ENCODE measurements around the gene CDHR5.
"Not testable (repeated sequence)": the region's sequence is repeated elsewhere in the genome, so short reads cannot be mapped to it uniquely, and the experiment has no call there.

The CDHR5 gene

DNA sequence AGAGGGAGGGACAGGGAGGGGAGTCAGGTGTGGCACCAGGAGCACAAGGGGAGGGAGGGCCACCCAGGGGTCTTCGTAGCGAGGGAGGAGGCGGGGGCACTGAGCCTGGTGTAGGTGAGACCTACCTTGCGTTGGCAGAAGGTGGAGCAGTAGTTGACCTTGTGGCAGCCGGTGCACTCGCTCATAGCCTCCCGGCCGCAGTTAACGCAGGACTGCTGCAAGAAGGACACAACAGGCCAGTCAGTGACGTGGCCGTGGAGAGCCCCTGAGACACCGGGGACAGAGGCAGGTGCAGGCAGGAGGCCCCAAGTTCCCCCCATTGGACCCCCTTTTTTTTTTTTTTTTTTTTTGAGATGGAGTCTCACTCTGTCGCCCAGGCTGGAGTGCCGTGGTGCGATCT, 29.1 kb upstream of the CDHR5 start:
- DNase-seq (ENCODE audit: low spot score) = no peak
- TF ChIP-seq, protein P1, sequence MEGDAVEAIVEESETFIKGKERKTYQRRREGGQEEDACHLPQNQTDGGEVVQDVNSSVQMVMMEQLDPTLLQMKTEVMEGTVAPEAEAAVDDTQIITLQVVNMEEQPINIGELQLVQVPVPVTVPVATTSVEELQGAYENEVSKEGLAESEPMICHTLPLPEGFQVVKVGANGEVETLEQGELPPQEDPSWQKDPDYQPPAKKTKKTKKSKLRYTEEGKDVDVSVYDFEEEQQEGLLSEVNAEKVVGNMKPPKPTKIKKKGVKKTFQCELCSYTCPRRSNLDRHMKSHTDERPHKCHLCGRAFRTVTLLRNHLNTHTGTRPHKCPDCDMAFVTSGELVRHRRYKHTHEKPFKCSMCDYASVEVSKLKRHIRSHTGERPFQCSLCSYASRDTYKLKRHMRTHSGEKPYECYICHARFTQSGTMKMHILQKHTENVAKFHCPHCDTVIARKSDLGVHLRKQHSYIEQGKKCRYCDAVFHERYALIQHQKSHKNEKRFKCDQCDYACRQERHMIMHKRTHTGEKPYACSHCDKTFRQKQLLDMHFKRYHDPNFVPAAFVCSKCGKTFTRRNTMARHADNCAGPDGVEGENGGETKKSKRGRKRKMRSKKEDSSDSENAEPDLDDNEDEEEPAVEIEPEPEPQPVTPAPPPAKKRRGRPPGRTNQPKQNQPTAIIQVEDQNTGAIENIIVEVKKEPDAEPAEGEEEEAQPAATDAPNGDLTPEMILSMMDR (IDR thresholded peaks at IDR 0.05; ENCODE audit: extremely low read depth, missing control alignments) = no peak

- DNase-seq (ENCODE audit: low spot score) = not testable (repeated sequence)
These were observed 28.4 kb upstream of the CDHR5 start for GRCh38 chr11:653136-653535.

DNA sequence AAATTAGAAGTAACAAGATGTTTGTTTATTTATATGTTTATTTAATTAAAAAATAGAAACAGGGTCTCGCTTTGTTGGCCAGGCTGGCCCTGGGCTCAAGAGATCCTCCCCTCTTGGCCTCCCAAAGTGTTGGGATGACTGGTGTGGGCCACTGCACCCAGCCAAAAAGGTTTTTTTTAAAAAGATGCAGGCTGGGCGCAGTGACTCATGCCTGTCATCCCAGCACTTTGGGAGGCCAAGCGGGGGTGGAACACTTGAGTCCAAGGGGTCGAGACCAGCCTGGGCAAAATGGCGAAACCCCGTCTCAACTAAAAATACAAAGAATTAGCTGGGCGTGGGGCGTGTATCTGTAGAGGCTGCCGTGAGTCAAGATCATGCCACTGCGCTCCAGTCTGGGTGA, 25.7 kb upstream of the CDHR5 start:
- TF ChIP-seq, protein P1 (IDR thresholded peaks at IDR 0.05; ENCODE audit: extremely low read depth, missing control alignments) = no peak
- DNase-seq (ENCODE audit: low spot score) = no peak

DNA sequence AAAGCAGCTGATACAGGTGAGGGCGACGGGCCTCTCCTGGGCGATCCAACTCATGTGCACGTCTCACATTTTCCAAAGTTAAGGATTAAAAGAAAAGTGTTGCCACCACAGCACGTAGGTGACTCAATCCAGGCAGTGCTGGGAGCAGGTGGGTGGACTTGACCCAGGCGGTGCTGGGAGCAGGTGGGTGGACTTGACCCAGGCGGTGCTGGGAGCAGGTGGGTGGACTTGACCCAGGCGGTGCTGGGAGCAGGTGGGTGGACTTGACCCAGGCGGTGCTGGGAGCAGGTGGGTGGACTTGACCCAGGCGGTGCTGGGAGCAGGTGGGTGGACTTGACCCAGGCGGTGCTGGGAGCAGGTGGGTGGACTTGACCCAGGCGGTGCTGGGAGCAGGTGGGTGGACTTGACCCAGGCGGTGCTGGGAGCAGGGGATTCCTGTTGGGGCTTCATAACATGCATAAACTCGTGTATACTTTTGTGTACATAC, 23.0 kb upstream of the CDHR5 start:
- not testable (repeated sequence) for DNase-seq (ENCODE audit: low spot score)

DNA sequence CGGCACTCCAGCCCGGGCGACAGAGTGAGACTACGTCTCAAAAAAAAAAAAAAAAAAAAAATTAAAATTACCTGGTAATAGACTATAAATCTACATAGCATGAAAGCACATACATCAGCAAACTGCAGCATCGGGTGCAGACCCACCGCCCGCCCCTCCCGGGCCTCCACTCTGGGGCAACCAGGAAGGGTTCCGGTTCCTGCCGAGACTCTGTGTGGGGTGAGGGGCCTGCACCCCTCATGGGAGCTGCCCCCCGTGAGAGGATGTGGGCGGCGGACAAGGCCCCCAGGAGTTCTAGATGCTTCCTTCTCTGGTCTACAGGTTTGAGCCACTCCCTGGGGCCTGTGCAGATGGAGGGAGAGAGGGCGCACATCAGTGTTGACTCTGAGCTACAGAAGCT, 21.5 kb upstream of the CDHR5 start:
- TF ChIP-seq, protein P1 (IDR thresholded peaks at IDR 0.05; ENCODE audit: extremely low read depth, missing control alignments) = no peak
- peak; percentile 33 for DNase-seq (ENCODE audit: low spot score)

DNA sequence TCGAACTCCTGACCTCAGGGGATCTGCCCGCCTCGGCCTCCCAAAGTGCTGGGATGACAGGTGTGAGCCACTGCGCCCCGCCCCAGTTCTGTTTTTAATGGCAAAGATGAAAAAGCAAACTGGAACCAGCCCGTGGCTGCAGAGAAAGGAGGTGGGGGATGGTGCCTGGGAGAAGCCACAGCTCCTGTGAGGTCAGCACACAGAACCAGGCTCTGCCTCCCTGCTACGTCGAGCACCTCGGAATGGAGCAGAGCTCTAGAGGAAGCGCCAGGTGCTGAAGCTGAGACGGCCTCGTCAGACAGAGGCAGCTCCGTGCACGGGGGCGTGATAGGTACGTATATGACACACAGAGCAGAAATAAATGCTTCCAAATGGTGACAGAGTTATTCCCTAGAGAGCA, 20.8 kb upstream of the CDHR5 start:
- TF ChIP-seq, protein P1 (IDR thresholded peaks at IDR 0.05; ENCODE audit: extremely low read depth, missing control alignments) = no peak
- DNase-seq (ENCODE audit: low spot score) = no peak

DNA sequence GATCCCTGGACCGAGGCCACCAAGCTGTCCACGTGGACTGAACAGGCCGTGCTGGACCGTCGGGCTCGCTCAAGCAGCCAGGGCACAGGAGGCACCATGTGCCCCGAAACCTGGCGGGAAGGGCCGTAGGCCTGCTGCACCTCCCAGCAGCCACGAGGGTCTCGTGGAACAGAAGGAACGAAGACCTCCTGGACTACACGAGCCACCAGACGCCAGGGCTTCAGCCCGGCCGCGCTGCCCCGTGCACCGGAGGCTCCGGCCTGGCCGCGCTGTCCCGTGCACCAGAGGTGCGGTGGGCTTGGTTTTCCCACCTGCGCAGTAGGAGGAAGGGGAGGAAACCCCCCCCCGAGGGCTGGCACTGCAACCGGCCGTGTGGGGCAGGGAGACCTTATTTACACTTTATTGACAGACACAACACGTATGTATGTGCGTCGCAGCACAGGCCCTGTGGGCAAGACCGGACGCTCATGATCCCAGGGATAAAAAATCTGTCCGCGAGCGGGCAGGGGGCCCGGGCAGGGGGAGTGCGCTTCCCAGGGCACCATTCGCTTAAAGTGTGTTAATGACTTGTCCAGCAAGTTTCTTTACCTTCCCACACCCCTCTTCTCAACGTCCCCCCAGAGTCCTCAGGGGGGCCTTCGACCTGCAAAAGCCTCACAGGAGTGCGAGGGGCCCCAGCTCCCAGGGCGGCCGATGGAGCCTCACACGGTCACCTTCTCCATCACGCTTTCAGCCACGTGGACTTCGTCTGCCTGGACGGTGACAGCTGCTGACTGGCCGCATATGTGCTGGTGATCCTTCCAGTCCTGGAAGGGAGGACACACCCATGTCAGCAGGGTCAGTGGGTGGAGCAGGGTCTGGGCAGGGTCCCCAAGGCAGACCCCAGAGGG, 19.3 kb upstream of the CDHR5 start:
- no peak for DNase-seq (ENCODE audit: low spot score)
- TF ChIP-seq, protein P1 (IDR thresholded peaks at IDR 0.05; ENCODE audit: extremely low read depth, missing control alignments) = no peak

DNA sequence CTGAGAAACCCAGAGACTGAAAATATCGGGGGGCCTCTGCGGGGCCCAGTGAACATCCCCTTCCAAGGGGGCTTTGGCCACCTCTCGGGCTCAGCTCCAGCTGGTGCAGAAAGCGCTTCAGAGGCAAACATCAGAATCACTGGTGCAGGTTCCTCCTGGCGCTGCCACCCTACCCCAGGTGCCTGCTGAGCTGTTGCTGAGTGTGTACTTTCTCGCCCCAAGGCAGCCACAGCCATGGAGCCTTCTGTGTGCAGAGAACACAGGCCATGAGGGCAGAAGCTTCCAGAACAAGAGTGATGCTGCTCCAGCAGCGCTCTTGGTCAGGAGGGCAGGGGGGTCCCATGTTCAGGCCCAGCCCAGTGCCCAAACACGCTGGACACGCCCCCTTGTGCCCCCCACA, 18.6 kb upstream of the CDHR5 start:
- no peak for DNase-seq (ENCODE audit: low spot score)
- TF ChIP-seq, protein P1 (IDR thresholded peaks at IDR 0.05; ENCODE audit: extremely low read depth, missing control alignments) = no peak
